ENCODE measurements around the gene SRGN. TPM values are rescaled to one million over a fixed set of nuclear protein-coding genes. Genes with fewer than 3 reads are reported as not detected.
A peak's percentile ranks its signal among the peaks of the same experiment; 100 is the strongest.

Gene SRGN
- total RNA-seq, 2 experiments from 2014 or later: 342 to 353 TPM

- no peak overlapping the region for H3K4me3 ChIP-seq (ENCODE audit: low read length)
- ATAC-seq (ENCODE audit: poor library complexity): no peak
- intact Hi-C loops (cut with DNase I, micrococcal nuclease): no loop called here
- H3K9me3 ChIP-seq (ENCODE audit: control insufficient read depth in 1 of 2, insufficient read depth in 1 of 2, low read length in 2 of 2): no peaks in the 10 kb centered on the region
- H3K27ac ChIP-seq (ENCODE audit: low read depth in 1 of 2, low read length in 2 of 2): no peak overlapping the region
- ChIA-PET POLR2A (interaction anchor here (0.7 to 0.8 kb wide), 2 partner anchors 28 to 29 kb away, joined by 4 read pairs; partner anchors contain the start of gene SRGN), CTCF (no interaction called here)
- peaks cover 53% of the 10 kb centered on the region for H3K4me1 ChIP-seq (ENCODE audit: insufficient read depth, low read length)
- no peaks in the 10 kb centered on the region for H3K9me3 Mint-ChIP-seq
- no peaks in the 10 kb centered on the region for H3K36me3 ChIP-seq (ENCODE audit: insufficient read depth, low read length)
- H3K36me3 Mint-ChIP-seq (ENCODE audit: low read depth): no peaks in the 10 kb centered on the region
- H3K27me3 Mint-ChIP-seq: no peaks in the 10 kb centered on the region
- DNase-seq: no peak
- no peak overlapping the region for H3K27ac Mint-ChIP-seq
- H3K4me1 Mint-ChIP-seq (ENCODE audit: low read depth): peaks cover 52% of the 10 kb centered on the region
- TF ChIP-seq, protein P1, sequence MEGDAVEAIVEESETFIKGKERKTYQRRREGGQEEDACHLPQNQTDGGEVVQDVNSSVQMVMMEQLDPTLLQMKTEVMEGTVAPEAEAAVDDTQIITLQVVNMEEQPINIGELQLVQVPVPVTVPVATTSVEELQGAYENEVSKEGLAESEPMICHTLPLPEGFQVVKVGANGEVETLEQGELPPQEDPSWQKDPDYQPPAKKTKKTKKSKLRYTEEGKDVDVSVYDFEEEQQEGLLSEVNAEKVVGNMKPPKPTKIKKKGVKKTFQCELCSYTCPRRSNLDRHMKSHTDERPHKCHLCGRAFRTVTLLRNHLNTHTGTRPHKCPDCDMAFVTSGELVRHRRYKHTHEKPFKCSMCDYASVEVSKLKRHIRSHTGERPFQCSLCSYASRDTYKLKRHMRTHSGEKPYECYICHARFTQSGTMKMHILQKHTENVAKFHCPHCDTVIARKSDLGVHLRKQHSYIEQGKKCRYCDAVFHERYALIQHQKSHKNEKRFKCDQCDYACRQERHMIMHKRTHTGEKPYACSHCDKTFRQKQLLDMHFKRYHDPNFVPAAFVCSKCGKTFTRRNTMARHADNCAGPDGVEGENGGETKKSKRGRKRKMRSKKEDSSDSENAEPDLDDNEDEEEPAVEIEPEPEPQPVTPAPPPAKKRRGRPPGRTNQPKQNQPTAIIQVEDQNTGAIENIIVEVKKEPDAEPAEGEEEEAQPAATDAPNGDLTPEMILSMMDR (IDR thresholded peaks at IDR 0.05): no peak
- no peak overlapping the region for H3K4me3 Mint-ChIP-seq
- H3K27me3 ChIP-seq (ENCODE audit: control insufficient read depth in 1 of 2, insufficient read depth in 2 of 2, low read length in 2 of 2): no peaks in the 10 kb centered on the region
Observed at GRCh38 chr10:69060127-69060798, 27.6 kb upstream of the SRGN start.

GRCh38 chr10:69061305-69062161 lies 26.4 kb upstream of the SRGN start:
- POLR2A ChIA-PET: interaction anchor here (0.7 to 1.6 kb wide), 4 partner anchors 26 to 33 kb away, joined by 3 to 11 read pairs (median 6); partner anchors contain the start of gene SRGN
- intact Hi-C loops (cut with DNase I, micrococcal nuclease): no loop called here

DNA sequence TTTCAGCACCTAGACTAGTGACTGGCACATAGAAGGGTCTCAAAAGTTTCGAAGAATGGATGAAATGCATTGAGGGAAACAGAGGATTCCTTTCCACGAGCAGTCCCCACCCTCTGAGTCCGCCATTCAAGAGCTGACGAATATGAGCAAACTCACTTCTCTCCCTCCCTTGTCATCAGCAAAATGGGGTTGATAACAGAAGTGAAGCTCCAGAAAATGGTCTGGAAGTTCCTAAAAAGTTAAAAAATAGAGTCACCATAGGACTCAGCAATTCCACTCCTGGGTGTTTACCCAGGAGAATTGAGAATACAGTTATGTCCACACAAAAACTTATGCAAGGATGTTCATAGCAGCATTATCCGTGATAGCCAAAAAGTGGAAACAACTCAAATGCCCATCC lies 25.0 kb upstream of the SRGN start:
- POLR2A ChIA-PET: interaction anchor here (1.3 to 1.6 kb wide), 2 partner anchors 25 to 28 kb away, joined by 9 to 11 read pairs; partner anchors contain the start of gene SRGN
- H3K27me3 ChIP-seq (ENCODE audit: control insufficient read depth in 1 of 2, insufficient read depth in 2 of 2, low read length in 2 of 2): no peaks in the 10 kb centered on the region
- intact Hi-C loops (cut with DNase I, micrococcal nuclease): no loop called here

More at GRCh38 chr10:69061305-69062161, 26.4 kb upstream of the SRGN start:
- H3K36me3 ChIP-seq (ENCODE audit: insufficient read depth, low read length): no peaks in the 10 kb centered on the region
- TF ChIP-seq, protein P1 (IDR thresholded peaks at IDR 0.05): no peak
- Mint-ChIP-seq H3K4me3 (peak overlapping the region; percentile 82), H3K9me3 (no peaks in the 10 kb centered on the region), H3K36me3 (ENCODE audit: low read depth) (no peaks in the 10 kb centered on the region), H3K27ac (peak overlapping the region; percentile 66), H3K27me3 (no peaks in the 10 kb centered on the region), H3K4me1 (ENCODE audit: low read depth) (peaks cover 45% of the 10 kb centered on the region)
- peak overlapping the region; percentile 40 for H3K4me3 ChIP-seq (ENCODE audit: low read length)
- no peaks in the 10 kb centered on the region for H3K27me3 ChIP-seq (ENCODE audit: control insufficient read depth in 1 of 2, insufficient read depth in 2 of 2, low read length in 2 of 2)
- CTCF ChIA-PET: no interaction called here
- H3K27ac ChIP-seq (ENCODE audit: low read depth in 1 of 2, low read length in 2 of 2): peak overlapping the region in 1 of 2 donors; percentile 65
- H3K4me1 ChIP-seq (ENCODE audit: insufficient read depth, low read length): peaks cover 43% of the 10 kb centered on the region
- H3K9me3 ChIP-seq (ENCODE audit: control insufficient read depth in 1 of 2, insufficient read depth in 1 of 2, low read length in 2 of 2): no peaks in the 10 kb centered on the region
- ATAC-seq (ENCODE audit: poor library complexity): peak; percentile 82
- peak in 12 of 14 experiments; percentile 7 to 74 (median 39) for DNase-seq

More for the DNA sequence above, 25.0 kb upstream of the SRGN start:
- Histone ChIP-seq H3K27ac (ENCODE audit: low read depth in 1 of 2, low read length in 2 of 2) (no peak overlapping the region), H3K36me3 (ENCODE audit: insufficient read depth, low read length) (no peaks in the 10 kb centered on the region), H3K4me1 (ENCODE audit: insufficient read depth, low read length) (peaks cover 29% of the 10 kb centered on the region), H3K9me3 (ENCODE audit: control insufficient read depth in 1 of 2, insufficient read depth in 1 of 2, low read length in 2 of 2) (no peaks in the 10 kb centered on the region), H3K4me3 (ENCODE audit: low read length) (no peak overlapping the region)
- DNase-seq (no peak), ATAC-seq (ENCODE audit: poor library complexity) (no peak)
- CTCF ChIA-PET: interaction anchor here (1.5 kb wide), 1 partner anchor 58 kb away, joined by 3 read pairs; no protein-coding TSS in a partner anchor
- Mint-ChIP-seq H3K9me3 (no peaks in the 10 kb centered on the region), H3K4me1 (ENCODE audit: low read depth) (peaks cover 31% of the 10 kb centered on the region), H3K4me3 (no peak overlapping the region), H3K36me3 (ENCODE audit: low read depth) (no peaks in the 10 kb centered on the region), H3K27ac (no peak overlapping the region), H3K27me3 (no peaks in the 10 kb centered on the region)
- TF ChIP-seq, protein P1 (IDR thresholded peaks at IDR 0.05): no peak

All from CD4-positive, alpha-beta T cell (primary cell).